Measurements from ENCODE around the gene CLIC1.

The CLIC1 gene

DNA sequence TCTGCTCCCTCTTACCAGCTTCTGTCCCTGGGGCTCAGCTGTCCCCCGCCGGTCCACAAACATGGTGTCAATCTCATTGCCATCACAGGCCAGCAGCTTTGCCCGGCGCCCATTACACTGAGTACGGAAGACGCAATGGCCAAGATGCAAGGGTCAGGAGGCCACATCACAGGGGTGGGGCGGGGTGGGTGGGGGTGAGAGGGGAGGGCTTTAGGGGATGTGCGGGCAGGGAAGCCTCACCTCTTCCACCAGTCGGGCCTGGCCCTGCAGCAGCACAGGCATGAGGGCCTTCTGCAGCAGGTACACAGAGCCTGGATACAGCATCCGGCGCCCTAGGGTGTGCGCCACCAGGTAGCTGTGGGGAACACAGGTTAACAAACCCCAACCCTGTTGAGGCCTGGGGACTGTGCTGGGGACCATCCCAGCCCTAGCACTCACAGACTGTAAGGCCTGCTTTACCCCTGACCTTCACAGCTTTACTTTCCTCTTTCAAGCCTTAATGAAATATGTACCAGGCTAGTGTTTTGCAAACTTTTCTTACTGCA, 44.7 kb downstream of the CLIC1 start:
- H3K4me3 ChIP-seq (ENCODE audit: low read depth, low read length), result no peak overlapping the region
- TF ChIP-seq, protein P1, sequence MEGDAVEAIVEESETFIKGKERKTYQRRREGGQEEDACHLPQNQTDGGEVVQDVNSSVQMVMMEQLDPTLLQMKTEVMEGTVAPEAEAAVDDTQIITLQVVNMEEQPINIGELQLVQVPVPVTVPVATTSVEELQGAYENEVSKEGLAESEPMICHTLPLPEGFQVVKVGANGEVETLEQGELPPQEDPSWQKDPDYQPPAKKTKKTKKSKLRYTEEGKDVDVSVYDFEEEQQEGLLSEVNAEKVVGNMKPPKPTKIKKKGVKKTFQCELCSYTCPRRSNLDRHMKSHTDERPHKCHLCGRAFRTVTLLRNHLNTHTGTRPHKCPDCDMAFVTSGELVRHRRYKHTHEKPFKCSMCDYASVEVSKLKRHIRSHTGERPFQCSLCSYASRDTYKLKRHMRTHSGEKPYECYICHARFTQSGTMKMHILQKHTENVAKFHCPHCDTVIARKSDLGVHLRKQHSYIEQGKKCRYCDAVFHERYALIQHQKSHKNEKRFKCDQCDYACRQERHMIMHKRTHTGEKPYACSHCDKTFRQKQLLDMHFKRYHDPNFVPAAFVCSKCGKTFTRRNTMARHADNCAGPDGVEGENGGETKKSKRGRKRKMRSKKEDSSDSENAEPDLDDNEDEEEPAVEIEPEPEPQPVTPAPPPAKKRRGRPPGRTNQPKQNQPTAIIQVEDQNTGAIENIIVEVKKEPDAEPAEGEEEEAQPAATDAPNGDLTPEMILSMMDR (IDR thresholded peaks at IDR 0.05; ENCODE audit: low read depth, low read length), result no peak

DNA sequence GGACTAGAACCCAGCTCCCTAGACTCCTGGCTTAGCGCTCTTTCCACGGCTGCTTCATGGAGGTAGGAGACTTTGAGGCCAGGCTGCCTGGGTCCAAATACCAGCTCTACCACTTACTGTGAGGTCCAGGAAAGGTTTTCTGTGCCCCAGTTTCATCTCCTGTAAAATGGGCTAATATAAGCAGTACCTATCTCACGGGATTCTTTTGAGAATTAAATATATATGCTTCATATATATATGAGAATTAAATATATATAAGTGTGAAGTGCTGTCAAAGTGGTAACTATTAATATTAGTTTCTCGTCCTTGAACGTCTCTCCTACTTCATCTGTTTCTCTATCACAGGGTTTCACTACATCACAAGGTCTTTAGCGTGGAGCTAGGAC, 45.3 kb downstream of the CLIC1 start:
- TF ChIP-seq, protein P1 (IDR thresholded peaks at IDR 0.05; ENCODE audit: low read depth, low read length), result no peak
- no peak overlapping the region for H3K4me3 ChIP-seq (ENCODE audit: low read depth, low read length)

DNA sequence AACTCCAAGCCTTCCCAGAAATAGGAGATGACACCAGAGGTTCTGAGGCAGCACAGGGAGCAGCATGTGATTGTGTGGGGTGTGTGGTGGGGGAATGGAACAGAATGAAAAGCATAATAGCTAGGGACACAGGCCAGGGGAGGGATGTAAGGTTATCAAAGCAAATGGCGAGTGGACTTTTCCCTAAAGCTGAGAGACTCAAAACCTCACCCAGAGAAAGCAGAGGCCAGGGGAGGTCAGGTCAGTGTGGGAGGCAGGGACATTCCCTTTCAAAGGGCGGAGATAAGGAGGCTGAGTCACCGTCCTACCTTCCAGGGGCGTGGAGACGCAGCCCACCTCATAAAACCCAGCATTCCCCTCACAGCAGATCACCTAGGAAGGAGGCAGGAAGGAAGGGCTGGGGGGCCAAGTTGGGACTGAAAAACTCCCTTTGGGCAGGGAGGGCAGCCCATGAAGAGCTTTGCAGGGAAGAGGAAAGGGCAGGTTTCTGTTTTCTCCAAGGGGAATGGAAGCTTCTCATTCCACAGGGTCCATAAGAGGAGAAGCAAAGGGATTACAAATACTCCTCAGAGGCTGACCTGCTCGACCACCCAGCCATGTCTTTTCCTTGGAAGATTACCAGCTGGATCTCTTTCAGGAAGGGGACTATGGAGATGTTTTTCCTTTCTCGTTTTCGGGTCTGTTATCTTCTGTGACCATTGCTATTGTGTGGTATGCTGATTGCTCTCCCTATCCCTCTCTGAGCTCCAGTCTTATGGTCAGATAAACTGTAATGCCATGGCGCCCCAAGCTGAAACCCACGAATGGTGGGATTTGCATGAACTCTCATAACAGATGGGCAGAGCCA, 45.9 kb downstream of the CLIC1 start:
- no peak overlapping the region for H3K4me3 ChIP-seq (ENCODE audit: low read depth, low read length)
- TF ChIP-seq, protein P1 (IDR thresholded peaks at IDR 0.05; ENCODE audit: low read depth, low read length), result no peak

DNA sequence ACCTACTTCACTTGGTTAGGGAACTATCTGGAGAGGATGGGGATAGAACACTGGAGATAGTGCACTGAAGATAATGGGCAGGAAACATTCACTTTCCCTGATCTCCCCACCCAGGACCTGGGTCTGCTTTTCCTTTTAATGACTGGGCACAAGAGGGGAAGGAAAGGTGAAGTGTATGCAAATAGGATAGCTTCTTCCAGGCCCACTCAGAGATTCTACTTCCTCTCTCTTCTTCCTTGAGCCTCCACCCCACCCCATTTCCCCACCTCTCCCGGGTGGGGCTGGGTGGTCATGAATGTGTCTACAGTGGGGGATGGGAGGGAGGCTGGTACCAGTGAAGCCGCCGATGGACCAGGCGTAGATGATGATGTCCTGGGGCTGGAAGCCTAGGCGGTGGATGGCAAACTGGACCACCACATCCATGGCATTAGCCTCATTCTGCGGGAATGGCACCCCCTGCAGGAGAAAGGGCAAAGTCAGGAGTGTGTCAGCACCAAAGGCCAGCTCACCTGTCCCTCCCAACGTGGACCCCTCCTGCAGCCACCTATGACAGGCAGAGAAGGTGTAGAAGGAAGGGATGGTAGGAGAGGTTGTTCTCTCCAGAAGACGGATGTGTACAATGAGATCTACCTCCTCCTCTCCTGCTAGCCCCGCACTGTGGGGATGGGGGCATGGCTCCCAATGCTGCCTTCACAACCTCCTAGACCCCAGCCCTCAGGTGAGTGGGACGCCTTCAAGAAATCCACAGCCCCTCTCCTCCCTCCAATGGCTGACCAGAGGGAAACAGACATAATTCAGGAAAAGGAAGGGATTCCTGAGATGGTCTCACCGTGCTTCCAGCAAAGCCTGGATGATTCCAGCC, 46.9 kb downstream of the CLIC1 start:
- H3K4me3 ChIP-seq (ENCODE audit: low read depth, low read length), result no peak overlapping the region
- TF ChIP-seq, protein P1 (IDR thresholded peaks at IDR 0.05; ENCODE audit: low read depth, low read length), result peak; percentile 44

DNA sequence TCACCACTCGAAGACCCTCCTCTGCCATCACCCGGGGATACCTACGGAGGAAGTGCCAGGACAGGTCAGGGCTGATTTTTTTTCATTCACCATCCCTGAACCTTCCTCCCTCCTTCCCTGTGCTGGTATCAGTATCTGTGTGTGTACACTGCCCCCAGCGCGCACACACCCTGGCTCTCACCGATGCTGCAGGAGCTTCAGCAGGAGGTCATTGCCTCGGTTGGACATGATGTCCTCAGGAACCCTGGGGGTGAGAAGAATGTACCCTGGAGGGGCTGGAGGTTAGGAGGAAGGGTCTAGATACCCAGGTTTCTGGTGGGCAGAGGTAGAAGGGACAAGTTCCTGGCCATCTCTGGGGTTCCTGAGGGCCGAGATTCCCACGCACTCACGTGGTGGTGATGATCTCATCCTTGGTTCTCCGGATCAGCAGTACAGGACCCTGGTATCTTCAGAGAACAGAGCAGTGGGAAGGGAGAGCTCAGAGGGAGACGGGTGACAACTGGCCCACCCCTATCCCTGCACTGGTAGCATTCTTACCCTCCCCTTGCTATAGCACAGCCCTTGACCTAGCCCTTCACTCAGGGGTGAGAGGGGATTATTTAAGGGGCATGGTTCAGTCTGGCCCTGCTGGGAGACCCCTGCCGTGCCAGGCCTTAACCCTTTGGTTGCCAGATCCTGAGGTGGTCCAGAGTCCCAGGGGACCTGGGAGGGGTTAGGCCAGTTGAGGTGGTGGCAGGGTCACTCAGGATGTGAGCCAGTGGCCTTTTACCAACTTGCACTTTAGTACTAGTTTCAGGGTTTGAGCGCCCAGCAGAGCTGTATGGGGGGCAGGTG, 48.3 kb downstream of the CLIC1 start:
- H3K4me3 ChIP-seq (ENCODE audit: low read depth, low read length), result no peak overlapping the region
- TF ChIP-seq, protein P1 (IDR thresholded peaks at IDR 0.05; ENCODE audit: low read depth, low read length), result no peak

DNA sequence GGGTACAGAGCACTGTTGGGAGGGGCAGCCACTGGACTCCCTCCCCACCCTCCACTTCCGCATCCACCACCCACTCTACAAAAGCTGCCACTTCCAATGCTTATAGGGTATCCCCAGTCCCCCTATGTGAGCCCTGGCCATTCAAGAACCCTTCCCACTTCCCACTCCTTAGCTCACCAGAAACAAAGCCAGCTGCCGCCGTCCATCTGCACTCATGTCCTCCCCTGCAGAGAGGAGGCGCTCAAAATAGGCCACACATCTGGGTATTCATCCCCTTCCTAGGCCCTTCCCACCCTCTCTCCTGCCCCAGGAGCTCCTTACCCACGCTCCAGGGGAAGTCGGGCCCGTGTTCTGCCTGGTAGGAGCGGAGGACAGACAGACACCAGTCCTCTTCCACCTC, 49.0 kb downstream of the CLIC1 start:
- no peak overlapping the region for H3K4me3 ChIP-seq (ENCODE audit: low read depth, low read length)
- TF ChIP-seq, protein P1 (IDR thresholded peaks at IDR 0.05; ENCODE audit: low read depth, low read length), result no peak
